ENCODE results near the gene RANBP17.
A peak's percentile ranks its signal among the peaks of the same experiment; 100 is the strongest.

Gene RANBP17

DNA sequence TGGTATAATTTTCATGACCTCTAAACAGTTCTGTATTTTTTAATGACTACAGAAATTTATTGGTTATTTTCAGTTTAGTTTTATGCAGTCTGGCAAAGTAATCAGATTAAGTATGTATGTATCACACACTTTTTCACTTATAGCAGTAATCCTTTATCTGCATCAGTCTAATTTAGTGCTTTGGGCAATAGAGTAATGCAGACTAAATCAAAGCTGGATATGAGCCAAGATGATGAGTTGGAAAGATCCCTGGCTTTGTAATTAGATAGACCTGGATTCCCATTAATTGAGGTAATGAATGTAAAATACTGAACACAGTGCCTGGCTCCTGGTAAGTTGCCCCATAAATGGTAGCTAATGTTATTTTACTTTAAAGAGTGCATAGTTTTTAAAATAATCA lies 231.8 kb downstream of the RANBP17 start:
- no peak for DNase-seq (ENCODE audit: low spot score)

DNA sequence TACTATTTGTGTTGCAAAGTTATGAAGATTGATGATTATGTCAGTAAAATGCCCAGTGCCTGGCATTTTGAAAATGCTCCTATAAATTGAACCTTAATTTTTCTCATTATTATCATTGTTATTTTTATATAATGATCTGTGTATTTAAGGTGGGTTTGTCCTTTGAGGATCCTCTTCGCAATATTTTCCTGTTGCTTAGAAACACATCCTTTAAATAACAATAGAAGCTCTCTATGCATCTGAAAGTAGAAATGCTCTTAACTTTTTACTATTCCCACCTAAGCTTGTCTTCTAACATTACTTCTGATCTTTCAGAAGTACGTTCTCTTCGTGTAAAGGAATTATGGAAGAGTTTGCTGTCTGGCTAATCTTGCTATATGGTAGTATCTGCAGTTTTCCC lies 232.5 kb downstream of the RANBP17 start:
- DNase-seq (ENCODE audit: low spot score): no peak

DNA sequence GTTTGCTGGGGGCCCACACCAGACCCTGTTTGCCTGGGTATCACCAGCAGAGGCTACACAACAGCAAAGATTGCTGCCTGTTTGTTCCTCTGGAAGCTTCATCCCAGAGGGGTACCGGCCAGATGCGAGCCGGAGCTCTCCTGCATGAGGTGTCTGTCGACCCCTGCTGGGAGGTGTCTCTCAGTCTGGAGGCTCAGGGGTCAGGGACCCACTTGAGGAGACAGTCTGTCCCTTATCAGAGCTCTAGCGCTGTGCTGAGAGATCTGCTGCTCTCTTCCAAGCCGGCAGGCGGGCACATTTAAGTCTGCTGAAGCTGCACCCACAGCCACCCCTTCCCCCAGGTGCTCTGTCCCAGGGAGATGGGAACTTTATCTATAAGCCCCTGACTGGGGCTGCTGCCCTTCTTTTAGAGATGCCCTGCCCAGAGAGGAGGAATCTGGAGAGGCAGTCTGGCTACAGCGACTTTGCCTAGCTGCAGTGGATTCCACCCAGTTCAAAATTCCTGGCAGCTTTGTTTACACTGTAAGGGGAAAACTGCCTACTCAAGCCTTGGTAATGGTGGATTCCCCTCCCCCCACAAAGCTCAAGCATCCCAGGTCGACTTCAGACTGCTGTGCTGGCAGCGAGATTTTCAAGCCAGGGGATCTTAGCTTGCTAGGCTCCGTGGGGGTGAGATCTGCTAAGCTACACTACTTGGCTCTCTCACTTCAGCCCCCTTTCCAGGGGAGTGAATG lies 241.2 kb downstream of the RANBP17 start:
- DNase-seq (ENCODE audit: low spot score): no peak

DNA sequence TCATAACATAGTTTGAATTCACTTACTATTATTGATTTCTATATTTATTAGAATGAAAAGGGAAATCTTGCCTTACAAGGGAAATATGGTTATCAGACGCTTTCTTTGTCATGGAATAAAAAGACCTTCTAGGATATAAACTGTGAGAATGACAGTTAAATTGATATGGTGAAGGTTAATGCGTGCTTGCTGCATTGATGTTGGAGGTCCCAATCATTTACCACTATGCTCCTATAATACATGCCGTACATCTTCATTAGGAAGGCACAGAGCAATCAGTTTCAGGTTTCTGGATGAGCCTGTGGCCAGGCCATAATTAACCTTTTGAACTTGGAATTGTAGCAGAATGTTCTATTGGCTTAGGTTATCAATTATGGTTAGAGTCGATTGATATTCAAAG lies 245.9 kb downstream of the RANBP17 start:
- no peak for DNase-seq (ENCODE audit: low spot score)

DNA sequence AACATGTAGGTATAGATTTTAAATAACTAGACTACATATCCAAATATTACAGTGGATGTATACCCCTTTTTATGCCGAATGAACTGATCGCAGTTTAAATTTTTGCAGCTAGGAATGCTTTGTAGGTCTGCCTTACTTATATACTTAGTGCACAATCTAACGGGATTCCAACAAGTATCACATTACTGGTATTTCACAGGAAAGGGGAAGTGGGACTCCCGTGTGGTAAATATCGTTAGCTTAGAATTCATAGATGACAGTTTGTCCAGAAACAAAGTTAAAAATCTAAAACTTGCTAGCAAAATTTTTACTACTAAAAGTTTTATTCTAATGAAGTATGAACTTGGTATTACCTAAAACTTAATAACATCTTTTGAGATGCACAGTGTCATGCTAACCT lies 253.7 kb downstream of the RANBP17 start:
- no peak for DNase-seq (ENCODE audit: low spot score)

DNA sequence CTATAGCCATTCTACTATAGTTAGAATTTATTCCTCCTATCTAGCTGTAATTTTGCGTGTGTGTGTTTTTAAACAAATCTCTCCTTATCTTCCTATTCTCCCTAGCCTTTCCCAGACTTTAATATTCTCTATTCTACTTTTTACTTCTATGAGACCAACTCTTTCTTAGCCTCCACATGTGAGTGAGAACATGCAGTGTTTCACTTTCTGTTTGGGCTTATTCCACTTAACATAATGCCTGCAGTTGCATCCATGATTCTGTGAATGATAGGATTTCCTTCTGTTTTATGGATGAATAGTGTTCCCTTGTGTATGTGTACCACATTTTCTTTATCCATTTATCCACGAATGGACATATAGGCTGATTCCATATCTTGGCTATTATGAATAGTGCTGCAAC lies 254.9 kb downstream of the RANBP17 start:
- DNase-seq (ENCODE audit: low spot score): no peak

DNA sequence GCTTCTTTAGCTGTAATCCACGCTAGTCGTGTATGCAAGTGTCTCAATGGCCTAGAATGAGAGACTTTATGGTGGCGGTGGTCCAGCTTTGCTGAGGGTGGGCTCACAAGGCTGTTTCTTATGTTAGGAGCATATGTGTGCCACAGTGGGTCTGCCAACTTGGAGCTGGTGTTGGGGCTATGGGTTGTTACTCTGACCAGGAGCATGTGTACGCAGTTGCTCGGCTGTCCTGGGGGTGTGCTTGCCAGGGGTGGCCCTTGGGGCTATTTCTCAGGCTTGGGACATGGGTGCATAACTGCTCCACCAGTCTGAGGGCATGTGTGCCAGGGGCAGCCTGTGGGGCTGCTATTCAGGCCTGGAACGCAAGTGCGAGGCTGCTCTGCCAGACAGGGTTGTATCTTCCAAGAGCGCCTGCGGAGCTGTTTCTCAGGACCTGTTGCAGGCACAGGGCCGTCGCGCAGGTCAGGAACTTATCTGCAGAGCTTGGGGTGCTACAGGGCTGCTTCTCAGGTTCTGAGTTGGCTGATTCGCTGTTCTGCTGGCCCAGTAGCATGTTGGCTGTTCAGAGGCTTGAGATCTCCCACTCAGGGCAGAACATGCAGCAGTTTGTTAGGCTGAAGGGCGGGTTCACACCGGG lies 259.3 kb downstream of the RANBP17 start:
- no peak for DNase-seq (ENCODE audit: low spot score)

DNA sequence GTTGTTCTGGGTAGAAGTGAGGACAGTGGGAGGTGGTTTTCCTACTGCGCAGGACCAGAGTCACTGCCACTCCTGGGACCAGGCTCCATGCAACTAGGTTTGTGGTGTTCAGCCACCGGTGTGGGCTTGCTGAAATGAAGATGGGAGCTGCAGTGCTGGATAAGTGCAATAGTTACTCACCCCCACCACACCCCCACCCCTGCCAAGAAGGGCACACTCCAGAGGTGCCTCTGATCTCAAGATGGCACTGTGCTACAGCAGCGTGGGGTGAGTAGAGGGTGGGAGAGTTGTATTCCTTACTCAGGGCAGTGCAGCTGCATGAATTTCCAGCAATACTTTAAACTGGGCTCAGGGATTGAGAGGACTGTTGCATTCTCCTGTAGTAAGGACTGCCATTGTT lies 259.8 kb downstream of the RANBP17 start:
- no peak for DNase-seq (ENCODE audit: low spot score)

DNA sequence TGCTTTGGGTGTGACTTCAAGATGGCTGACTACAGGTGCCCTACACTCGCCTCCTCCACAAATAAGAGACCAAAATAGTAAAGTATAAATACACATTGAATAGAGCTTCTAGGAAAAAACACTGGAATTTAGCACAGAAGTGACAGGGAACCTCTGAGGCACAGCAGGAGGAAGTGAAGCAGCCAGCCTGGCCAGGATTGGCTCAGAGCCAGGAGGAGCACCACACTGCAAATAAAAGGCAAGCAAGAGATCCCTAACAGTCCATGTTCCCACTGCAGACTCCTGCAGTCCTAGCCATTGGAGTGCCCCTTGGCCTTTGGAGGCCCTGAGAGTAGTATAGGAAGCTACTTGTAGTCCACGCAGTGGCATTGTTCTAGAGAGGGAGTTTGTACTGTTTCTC lies 260.6 kb downstream of the RANBP17 start:
- no peak for DNase-seq (ENCODE audit: low spot score)

DNA sequence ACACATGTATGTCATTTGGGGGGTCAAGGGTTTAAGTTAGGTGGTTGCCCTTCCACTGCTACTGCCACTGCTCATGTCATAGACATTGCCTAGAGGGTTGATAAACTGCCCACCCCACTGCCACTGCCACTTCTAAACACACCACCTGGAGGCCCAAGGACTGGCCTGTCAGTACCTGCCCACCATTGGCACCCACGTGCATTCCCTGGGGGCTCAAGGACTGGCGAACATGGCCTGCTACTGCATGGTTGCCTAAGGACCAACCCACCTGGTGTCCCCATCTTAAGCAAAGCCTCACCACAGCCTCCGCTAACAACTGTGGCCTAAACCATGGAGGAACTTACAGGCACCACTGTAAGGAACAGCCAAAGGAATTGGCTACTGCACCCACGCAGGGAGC lies 261.6 kb downstream of the RANBP17 start:
- no peak for DNase-seq (ENCODE audit: low spot score)

DNA sequence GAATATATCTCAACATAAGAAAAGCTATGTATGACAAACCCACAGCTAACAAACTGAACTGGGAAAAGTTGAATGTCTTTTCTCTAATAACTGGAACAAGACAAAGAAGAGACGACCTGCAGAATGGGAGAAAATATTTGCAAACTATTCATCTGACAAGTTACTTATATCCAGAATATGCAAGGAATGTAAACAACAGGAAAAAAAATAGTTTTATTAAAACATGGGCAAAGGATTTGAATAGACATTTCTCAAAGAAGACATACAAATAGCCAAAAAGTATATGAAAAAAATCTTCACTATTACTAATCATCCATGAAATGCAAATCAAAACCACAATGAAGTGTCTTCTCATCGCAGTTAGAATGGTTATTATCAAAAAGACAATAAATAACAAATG lies 265.5 kb downstream of the RANBP17 start:
- no peak for DNase-seq (ENCODE audit: low spot score)

DNA sequence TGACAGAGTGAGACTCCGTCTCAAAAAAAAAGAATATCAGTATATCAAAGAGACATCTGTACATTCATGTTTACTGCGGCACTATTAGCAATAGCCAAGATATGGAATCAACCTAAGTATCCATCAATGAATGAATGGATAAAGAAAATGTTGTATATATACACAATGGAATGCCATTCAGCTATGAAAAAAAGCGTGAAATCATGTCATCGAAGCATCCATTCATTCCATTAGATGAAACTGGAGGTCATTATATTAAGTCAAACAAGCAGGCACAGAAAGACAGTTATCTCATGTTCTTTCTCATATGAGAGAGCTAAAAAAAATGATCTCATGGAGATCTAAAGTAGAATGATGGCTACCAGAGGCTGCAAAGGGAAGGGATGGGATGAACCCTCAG lies 266.3 kb downstream of the RANBP17 start:
- DNase-seq (ENCODE audit: low spot score): no peak

DNA sequence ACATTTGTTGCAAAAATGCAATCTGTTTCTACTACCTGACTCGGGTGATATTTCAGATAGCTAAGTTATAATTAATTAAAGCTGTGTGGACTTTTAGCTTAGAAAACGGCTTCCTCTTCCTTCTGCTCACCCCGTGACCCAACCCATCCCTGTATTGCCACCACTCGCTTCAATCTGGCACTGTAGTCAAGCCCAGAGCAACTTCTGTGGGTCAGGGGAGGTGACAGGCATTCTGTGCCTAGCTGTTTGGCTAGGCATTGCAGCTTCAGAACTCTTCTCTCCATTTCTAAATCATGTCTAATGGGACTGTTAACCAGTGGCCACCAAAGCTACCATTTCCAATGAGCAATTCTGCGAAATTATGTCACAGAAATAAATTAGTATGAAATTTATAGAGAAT lies 267.5 kb downstream of the RANBP17 start:
- no peak for DNase-seq (ENCODE audit: low spot score)

DNA sequence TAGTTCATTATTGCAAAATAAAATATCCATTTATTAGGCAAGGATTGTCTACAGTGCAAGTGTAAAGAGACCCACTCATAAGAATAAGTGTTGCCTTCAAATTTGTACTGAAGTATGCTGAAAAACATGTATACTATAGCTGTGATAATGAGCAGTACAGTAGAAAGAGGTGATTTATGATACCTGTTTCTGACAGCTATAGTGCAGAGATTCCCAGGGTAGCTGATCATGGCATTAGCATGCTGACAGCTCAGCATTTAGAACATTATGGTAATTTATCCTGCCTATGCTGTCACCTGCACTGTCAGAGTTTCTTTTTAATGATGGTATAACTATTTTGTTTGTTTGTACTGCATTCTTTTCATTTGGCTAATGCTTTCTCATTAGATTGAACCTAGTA lies 269.7 kb downstream of the RANBP17 start:
- no peak for DNase-seq (ENCODE audit: low spot score)

DNA sequence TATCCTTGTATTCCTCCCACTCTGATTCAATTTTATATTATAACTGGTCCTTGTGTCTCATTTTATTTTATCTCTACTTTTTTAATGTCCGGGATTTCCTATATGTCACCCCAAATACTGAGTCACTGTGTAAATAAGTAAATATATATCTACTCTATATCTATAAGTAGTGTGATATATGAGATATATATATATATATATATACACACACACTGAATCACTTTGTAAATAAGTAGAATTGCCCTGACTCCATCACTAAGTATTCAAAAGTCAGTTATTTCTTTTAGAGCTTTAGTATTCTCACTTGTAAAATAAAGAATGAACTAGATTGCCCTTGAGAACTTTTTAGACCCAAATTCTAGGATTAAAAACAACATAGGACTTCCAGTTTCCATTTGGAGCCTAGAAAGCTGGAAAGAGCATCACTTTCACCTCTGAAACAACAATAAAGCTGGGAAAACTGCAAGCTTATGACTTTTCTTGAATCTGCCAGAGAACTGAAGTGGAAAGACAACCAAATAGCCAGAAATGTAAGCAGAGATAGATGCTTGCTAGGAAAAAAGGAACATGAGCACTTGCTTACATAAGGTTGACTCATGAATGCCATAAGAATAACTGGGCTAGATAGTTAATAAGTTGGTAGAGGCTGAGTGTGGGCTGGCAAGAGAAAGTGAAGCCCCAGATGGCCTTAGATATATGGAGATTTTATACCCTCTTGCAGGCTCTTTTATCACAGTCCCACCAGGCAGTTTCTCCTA lies 276.1 kb downstream of the RANBP17 start:
- DNase-seq (ENCODE audit: low spot score): no peak

DNA sequence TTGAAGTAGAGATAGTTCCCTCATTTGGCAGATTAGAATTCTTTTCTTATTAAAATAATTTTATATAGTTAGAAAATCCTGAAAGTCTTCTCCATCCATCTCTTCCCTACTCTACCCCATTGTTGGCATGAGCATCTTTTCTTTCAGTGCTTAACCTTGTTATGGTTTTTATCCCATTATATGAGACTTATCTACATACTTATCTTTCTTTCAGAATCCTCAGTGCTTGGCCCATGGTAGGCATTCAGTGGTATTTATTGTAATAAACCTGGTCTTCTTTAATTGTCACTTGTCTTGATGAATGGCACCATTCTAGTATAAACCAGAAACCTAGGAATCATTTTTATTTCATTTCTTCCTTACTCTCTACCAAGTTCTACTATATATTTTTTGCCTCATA lies 277.4 kb downstream of the RANBP17 start:
- DNase-seq (ENCODE audit: low spot score): no peak

DNA sequence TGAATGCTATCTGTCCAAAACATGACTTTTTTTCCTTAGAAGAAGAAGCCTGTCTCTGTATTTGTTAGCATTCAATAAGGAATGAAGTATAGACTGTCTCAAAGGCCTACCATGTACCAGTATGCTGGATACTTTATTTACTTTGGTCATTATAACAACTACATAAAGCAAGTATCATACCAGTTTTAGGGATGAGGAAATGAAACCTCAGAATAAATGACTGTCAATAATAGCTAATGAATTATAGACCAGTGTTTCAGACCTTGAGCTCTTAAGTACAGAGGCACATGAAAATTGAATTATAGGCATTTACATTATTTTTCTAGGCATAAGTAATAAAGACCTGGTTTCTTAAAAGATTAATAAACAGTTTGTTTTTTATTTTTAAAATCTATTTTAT lies 280.8 kb downstream of the RANBP17 start:
- DNase-seq (ENCODE audit: low spot score): no peak

DNA sequence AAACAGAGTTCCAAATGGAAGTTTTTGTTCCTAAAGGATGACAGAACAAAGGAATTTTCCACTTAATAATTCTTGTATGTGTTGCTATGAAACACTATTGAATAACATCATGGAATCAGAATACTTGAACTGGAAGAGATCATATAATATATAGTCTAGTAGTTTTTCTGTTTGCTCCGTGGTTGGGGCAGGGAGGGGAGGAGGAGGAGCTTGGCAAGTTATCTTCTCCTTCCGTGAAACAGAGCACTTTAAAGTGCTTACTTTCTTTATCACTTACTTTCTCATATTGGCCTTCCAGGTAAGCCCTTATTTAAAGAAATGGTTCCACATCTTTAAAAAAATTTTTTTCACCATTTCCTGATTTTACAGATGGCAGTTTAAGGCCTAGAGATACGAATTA lies 281.4 kb downstream of the RANBP17 start:
- no peak for DNase-seq (ENCODE audit: low spot score)

DNA sequence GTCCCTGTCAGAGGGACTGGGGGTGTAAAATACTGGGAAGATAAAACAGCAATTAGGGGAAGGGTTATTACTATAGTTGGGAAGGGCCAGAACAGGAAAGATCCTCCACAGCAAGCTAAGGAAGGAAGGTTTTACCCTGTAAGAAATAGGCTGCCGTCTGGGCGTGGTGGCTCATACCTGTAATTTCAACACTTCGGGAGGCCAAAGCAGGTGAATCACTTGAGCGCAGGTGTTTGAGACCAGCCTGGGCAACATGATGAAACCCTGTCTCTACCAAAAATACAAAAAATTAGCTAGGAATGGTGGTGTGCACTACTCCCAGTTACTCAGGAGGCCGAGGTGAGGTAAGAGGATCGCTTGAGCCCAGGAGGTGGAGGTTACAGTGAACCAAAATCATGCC lies 282.1 kb downstream of the RANBP17 start:
- DNase-seq (ENCODE audit: low spot score): no peak

DNA sequence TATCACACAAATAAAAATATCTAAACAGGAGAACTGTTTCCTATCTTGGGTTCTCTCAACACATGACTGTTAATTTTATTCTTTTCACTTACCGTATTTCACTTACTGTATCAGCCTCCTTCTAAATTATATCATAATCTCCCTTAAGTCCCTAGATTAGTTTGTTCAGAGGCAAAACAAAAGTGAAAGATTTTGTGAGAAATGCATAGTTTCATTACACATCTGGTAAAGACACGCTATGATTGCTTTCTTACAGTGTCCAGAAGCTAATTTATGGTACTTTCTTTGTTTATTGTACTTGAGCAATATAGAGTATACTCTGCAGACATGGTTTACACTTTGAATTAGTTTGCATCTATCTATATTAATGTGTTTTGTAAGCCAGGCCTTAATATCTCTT lies 287.5 kb downstream of the RANBP17 start:
- DNase-seq (ENCODE audit: low spot score): no peak

DNA sequence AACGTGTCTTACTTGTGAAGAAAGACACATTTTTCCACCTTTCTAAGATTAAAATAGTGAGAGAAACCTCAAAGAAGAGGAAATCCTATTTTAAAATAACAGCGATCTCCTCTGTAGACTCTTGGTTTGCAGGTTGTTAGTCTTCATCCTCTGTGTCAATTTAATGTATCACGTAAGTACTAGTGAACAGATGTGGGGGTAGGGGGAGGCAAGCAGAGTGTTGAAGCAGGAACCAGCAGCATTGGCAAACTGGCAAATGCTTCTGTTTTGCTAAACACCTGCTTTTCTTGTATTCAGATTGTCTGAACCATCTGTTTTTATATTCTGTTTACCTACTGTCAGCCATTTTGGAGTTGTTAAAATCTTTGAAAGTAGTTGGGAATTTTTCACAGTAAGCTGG lies 288.0 kb downstream of the RANBP17 start:
- no peak for DNase-seq (ENCODE audit: low spot score)

DNA sequence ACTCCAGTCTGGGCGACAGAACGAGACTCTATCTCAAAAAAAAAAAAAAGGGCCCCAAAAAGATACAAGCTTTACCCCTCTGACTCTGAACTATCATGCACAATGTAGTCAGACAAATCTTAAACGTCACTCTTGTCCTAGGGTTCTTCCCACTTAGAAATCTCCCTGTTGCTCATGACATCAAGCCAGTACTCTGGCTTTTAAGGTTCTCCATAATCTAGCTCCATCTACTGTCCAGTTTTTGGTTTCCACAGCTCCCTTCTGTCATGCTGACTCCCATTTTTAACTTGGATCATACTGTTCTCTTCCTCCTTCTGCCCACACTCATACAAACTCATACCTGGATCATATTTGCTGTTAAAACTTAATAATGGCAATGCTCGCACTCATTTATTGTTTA lies 290.6 kb downstream of the RANBP17 start:
- DNase-seq (ENCODE audit: low spot score): no peak

DNA sequence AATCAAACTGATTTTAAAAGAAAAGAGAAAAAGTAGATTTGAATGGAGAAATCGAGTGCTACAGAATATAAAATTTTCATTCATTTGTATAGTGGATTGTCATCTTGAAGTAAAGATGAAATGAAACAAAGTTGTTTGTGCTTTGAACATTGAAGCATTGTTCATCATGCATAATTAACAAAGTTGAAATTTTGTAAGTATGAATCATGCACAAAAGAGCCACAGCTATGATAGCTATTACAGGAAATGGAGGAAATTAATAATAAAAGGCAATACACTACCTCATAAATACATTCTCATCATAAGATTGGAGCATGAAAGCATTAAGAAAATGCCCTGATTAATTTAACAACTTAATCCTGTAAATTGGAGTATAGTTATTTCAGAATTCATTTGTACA lies 293.8 kb downstream of the RANBP17 start:
- DNase-seq (ENCODE audit: low spot score): peak; percentile 9

Data from LoVo (cell line).